ENCODE measurements around the gene DHRS7B. TPM values are rescaled to one million over a fixed set of nuclear protein-coding genes. Genes with fewer than 3 reads are reported as not detected.

The DHRS7B gene
- total RNA-seq, 1 donor from 2014 or later: 27.4 TPM

GRCh38 chr17:21149621-21150020 lies 22.9 kb downstream of the DHRS7B start:
- no peak for DNase-seq (ENCODE audit: extremely low read depth, low read depth, low spot score)

- DNase-seq (ENCODE audit: extremely low read depth, low read depth, low spot score): no peak
These were observed 26.0 kb downstream of the DHRS7B start for GRCh38 chr17:21152731-21153130.

- DNase-seq (ENCODE audit: extremely low read depth, low read depth, low spot score): no peak
These were observed 31.0 kb downstream of the DHRS7B start for GRCh38 chr17:21157586-21158370.

GRCh38 chr17:21160401-21160800 lies 33.6 kb downstream of the DHRS7B start:
- DNase-seq (ENCODE audit: extremely low read depth, low read depth, low spot score): no peak

GRCh38 chr17:21161498-21162393 lies 35.0 kb downstream of the DHRS7B start:
- no peak for DNase-seq (ENCODE audit: extremely low read depth, low read depth, low spot score)

- DNase-seq (ENCODE audit: extremely low read depth, low read depth, low spot score): no peak
These were observed 35.6 kb downstream of the DHRS7B start for GRCh38 chr17:21162394-21162775.

GRCh38 chr17:21163101-21163500 lies 36.3 kb downstream of the DHRS7B start:
- DNase-seq (ENCODE audit: extremely low read depth, low read depth, low spot score): no peak

GRCh38 chr17:21164216-21164615 lies 37.5 kb downstream of the DHRS7B start:
- no peak for DNase-seq (ENCODE audit: extremely low read depth, low read depth, low spot score)

- no peak for DNase-seq (ENCODE audit: extremely low read depth, low read depth, low spot score)
These were observed 37.9 kb downstream of the DHRS7B start for GRCh38 chr17:21164620-21165019.

- no peak for DNase-seq (ENCODE audit: extremely low read depth, low read depth, low spot score)
These were observed 39.3 kb downstream of the DHRS7B start for GRCh38 chr17:21165922-21166594.

GRCh38 chr17:21166595-21167210 lies 39.9 kb downstream of the DHRS7B start:
- DNase-seq (ENCODE audit: extremely low read depth, low read depth, low spot score): no peak

GRCh38 chr17:21167303-21167702 lies 40.5 kb downstream of the DHRS7B start:
- no peak for DNase-seq (ENCODE audit: extremely low read depth, low read depth, low spot score)

- no peak for DNase-seq (ENCODE audit: extremely low read depth, low read depth, low spot score)
These were observed 41.7 kb downstream of the DHRS7B start for GRCh38 chr17:21168555-21168865.

GRCh38 chr17:21169496-21169895 lies 42.7 kb downstream of the DHRS7B start:
- DNase-seq (ENCODE audit: extremely low read depth, low read depth, low spot score): no peak

- DNase-seq (ENCODE audit: extremely low read depth, low read depth, low spot score): no peak
These were observed 44.0 kb downstream of the DHRS7B start for GRCh38 chr17:21170809-21171208.

GRCh38 chr17:21171309-21171922 lies 44.7 kb downstream of the DHRS7B start:
- no peak for DNase-seq (ENCODE audit: extremely low read depth, low read depth, low spot score)

- DNase-seq (ENCODE audit: extremely low read depth, low read depth, low spot score): no peak
These were observed 45.3 kb downstream of the DHRS7B start for GRCh38 chr17:21171970-21172510.

- no peak for DNase-seq (ENCODE audit: extremely low read depth, low read depth, low spot score)
These were observed 46.1 kb downstream of the DHRS7B start for GRCh38 chr17:21172846-21173245.

- no peak for DNase-seq (ENCODE audit: extremely low read depth, low read depth, low spot score)
These were observed 46.8 kb downstream of the DHRS7B start for GRCh38 chr17:21173543-21173942.

- DNase-seq (ENCODE audit: extremely low read depth, low read depth, low spot score): no peak
These were observed 47.4 kb downstream of the DHRS7B start for GRCh38 chr17:21174186-21174585.
